Measurements from ENCODE around the gene RASL11A.

DNA sequence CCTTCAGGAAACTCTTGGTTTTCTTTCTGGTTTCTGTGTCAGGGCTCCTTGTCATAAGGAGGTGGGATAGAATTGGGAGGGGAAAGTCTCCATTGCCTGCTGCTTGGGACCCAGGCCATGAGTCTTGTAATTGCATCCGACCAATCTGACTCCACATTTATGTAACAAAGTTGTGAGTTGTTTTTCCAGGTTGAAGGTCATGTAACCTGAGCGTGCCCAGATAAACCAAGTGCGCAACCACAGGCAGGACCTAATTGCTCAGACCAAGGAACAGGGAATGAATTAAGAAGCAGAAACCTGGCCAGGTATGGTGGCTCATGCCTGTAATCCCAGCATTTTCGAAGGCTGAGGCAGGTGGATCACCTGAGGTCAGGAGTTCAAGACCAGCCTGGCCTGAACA, 17.8 kb downstream of the RASL11A start:
- TF ChIP-seq, protein P1, sequence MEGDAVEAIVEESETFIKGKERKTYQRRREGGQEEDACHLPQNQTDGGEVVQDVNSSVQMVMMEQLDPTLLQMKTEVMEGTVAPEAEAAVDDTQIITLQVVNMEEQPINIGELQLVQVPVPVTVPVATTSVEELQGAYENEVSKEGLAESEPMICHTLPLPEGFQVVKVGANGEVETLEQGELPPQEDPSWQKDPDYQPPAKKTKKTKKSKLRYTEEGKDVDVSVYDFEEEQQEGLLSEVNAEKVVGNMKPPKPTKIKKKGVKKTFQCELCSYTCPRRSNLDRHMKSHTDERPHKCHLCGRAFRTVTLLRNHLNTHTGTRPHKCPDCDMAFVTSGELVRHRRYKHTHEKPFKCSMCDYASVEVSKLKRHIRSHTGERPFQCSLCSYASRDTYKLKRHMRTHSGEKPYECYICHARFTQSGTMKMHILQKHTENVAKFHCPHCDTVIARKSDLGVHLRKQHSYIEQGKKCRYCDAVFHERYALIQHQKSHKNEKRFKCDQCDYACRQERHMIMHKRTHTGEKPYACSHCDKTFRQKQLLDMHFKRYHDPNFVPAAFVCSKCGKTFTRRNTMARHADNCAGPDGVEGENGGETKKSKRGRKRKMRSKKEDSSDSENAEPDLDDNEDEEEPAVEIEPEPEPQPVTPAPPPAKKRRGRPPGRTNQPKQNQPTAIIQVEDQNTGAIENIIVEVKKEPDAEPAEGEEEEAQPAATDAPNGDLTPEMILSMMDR (IDR thresholded peaks at IDR 0.05): no peak
- TF ChIP-seq POLR2A (IDR thresholded peaks at IDR 0.05) (no peak), EP300 (IDR thresholded peaks at IDR 0.05) (no peak)

Measured in ovary (tissue), 3 donors.